HCT116 (cell line): ENCODE data around the gene EPC1. TPM values are rescaled to one million over a fixed set of nuclear protein-coding genes. Genes with fewer than 3 reads are reported as not detected.
A peak's percentile ranks its signal among the peaks of the same experiment; 100 is the strongest.

Experiments
- ATAC-seq: fragments of 200-7000 bp; cut with Tn5 transposase; 2 replicates; pipeline ENCODE4 v1.9.1; 2020; ENCODE audit warnings: mild to moderate bottlenecking, moderate library complexity
- BruUV-seq: library from RNA; stranded (reverse); fragments of 400-500 nt; replicated peaks from 2 replicates; lab custom pipeline; 2021; lab: Mats Ljungman, UMichigan
- CTCF ChIA-PET: fragments of 300-600 bp; sonication (Branson Sonifier 250); formaldehyde crosslinking; loops from one replicate; lab custom pipeline; 2021; ENCODE audit warnings: antibody characterized with exemption; lab: Charles Lee
- POLR2A ChIA-PET: fragments of 300-600, 350-600 bp; sonication (Branson Sonifier 250); formaldehyde crosslinking; loops from one replicate; lab custom pipeline; 2021; ENCODE audit warnings: antibody characterized with exemption; lab: Charles Lee
- RAD21 ChIA-PET, 2 experiments: fragments of 300-600 bp; sonication (Branson Sonifier 250); formaldehyde crosslinking; loops; one replicate each; lab custom pipeline; 2023; ENCODE audit warnings: low total read pairs in 2 of 2; ENCODE audit not compliant: uncharacterized antibody in 2 of 2, unreplicated experiment in 2 of 2, low non-redundant PET in 1 of 2; lab: Charles Lee
- DNase-seq: peaks from one replicate; pipeline ENCODE4 v3.0.0-alpha.2; 2010; ENCODE audit warnings: low read depth, low spot score
- H2AFZ ChIP-seq: fragments of 200-600 bp; shearing (Covaris generic), sonication (generic); 2 replicates; pipeline ENCODE4 v1.6.1; 2017; ENCODE audit warnings: low read depth, mixed run types, mixed read lengths, antibody characterized with exemption, low read length; ENCODE audit not compliant: poor library complexity, severe bottlenecking
- H3K27ac ChIP-seq: 2 replicates; pipeline ENCODE4 v1.5.1; 2012; ENCODE audit warnings: low read depth, low read length
- H3K27me3 ChIP-seq: fragments of 200-600 bp; sonication (generic); 2 replicates; pipeline ENCODE4 v1.6.1; 2016; ENCODE audit warnings: mixed run types, low read length, mixed read lengths; ENCODE audit not compliant: insufficient read depth
- H3K36me3 ChIP-seq, 2 experiments: fragments of 200-500 bp in 1 of 2; fragments of 200-600 bp in 1 of 2; sonication (Bioruptor generic) in 1 of 2; sonication (generic) in 1 of 2; 2 replicates each; pipeline versions ENCODE4 v1.5.1 to v1.6.1; 2014 to 2016; ENCODE audit warnings: low read length in 2 of 2, inconsistent platforms in 1 of 2, mixed read lengths in 1 of 2, mixed run types in 1 of 2; ENCODE audit not compliant: insufficient read depth in 2 of 2, control insufficient read depth in 1 of 2
- H3K4me1 ChIP-seq, 2 experiments: fragments of 200-600 bp in 1 of 2; sonication (generic) in 1 of 2; 2 replicates each; pipeline versions ENCODE4 v1.5.1 to v1.6.1; 2012 to 2017; ENCODE audit warnings: low read length in 2 of 2, inconsistent platforms in 1 of 2, mild to moderate bottlenecking in 1 of 2, mixed read lengths in 1 of 2, mixed run types in 1 of 2, moderate library complexity in 1 of 2; ENCODE audit not compliant: insufficient read depth in 2 of 2, control insufficient read depth in 1 of 2
- H3K4me2 ChIP-seq: fragments of 200-600 bp; sonication (generic); 2 replicates; pipeline ENCODE4 v1.6.1; 2017; ENCODE audit warnings: mixed run types, low read length, mixed read lengths
- H3K4me3 ChIP-seq, 2 experiments: fragments of 200-600 bp in 1 of 2; sonication (generic) in 1 of 2; replicated peaks in 1 of 2; 2 replicates each; pipeline ENCODE4 v1.5.1; 2011 to 2016; ENCODE audit warnings: low read length in 2 of 2, control low read depth in 1 of 2, low read depth in 1 of 2, mild to moderate bottlenecking in 1 of 2, mixed read lengths in 1 of 2, mixed run types in 1 of 2
- H3K79me2 ChIP-seq: fragments of 200-600 bp; sonication (generic); 2 replicates; pipeline ENCODE4 v1.6.1; 2017; ENCODE audit warnings: mild to moderate bottlenecking, mixed run types, low read length, moderate library complexity, mixed read lengths; ENCODE audit not compliant: insufficient read depth
- H3K9ac ChIP-seq: fragments of 200-600 bp; sonication (generic); 2 replicates; pipeline ENCODE4 v1.6.1; 2016; ENCODE audit warnings: low read length, mixed read lengths
- H3K9me2 ChIP-seq: fragments of 200-600 bp; sonication (generic), shearing (Covaris generic); 2 replicates; pipeline ENCODE4 v1.6.1; 2017; ENCODE audit warnings: mixed run types, mild to moderate bottlenecking, moderate library complexity; ENCODE audit not compliant: insufficient read depth
- H3K9me3 ChIP-seq, 2 experiments: fragments of 200-500 bp in 1 of 2; fragments of 200-600 bp in 1 of 2; sonication (Bioruptor generic) in 1 of 2; sonication (generic) in 1 of 2; 2 replicates each; pipeline ENCODE4 v1.6.1; 2014 to 2017; ENCODE audit warnings: low read length in 2 of 2, mixed read lengths in 2 of 2, inconsistent platforms in 1 of 2, low read depth in 1 of 2, mild to moderate bottlenecking in 1 of 2, mixed run types in 1 of 2, moderate library complexity in 1 of 2; ENCODE audit not compliant: control insufficient read depth in 1 of 2, insufficient read depth in 1 of 2
- H4K20me1 ChIP-seq: fragments of 200-600 bp; sonication (generic), shearing (Covaris generic); 2 replicates; pipeline ENCODE4 v1.6.1; 2017; ENCODE audit warnings: mixed run types, mild to moderate bottlenecking, moderate library complexity; ENCODE audit not compliant: insufficient read depth
- CBX3 ChIP-seq: IDR thresholded peaks from 2 replicates; pipeline ENCODE4 v1.6.1; 2012; ENCODE audit warnings: low read depth
- CEBPB ChIP-seq: IDR thresholded peaks from 2 replicates; pipeline ENCODE4 v1.6.1; 2012; ENCODE audit warnings: low read depth
- ELF1 ChIP-seq: IDR thresholded peaks from 2 replicates; pipeline ENCODE4 v1.6.1; 2012; ENCODE audit warnings: low read depth, borderline replicate concordance
- FOSL1 ChIP-seq: IDR thresholded peaks from 2 replicates; pipeline ENCODE4 v1.6.1; 2012; ENCODE audit warnings: low read depth
- JUND ChIP-seq: IDR thresholded peaks from 2 replicates; pipeline ENCODE4 v1.6.1; 2012
- POLR2AphosphoS5 ChIP-seq: IDR thresholded peaks from 2 replicates; pipeline ENCODE4 v1.6.1; 2011; ENCODE audit warnings: mild to moderate bottlenecking, low read depth, low read length, moderate library complexity
- RAD21 ChIP-seq: IDR thresholded peaks from 2 replicates; pipeline ENCODE4 v1.6.1; 2012; ENCODE audit warnings: low read depth, mild to moderate bottlenecking
- TCF7L2 ChIP-seq: IDR thresholded peaks from 2 replicates; pipeline ENCODE4 v1.7.0; 2011; ENCODE audit warnings: borderline replicate concordance, inconsistent platforms; ENCODE audit not compliant: insufficient read depth, insufficient read length; ENCODE audit errors: extremely low read depth
- intact Hi-C: fragments of 100-400 bp; cut with micrococcal nuclease; formaldehyde crosslinking; loops from 2 replicates; pipeline ENCODE4 v1.10.0; 2022
- total RNA-seq: library from RNA; stranded (reverse); gene quantifications from one replicate; pipeline ENCODE4 v1.2.1, GENCODE V29; 2021; ENCODE audit not compliant: unreplicated experiment
- TF ChIP-seq, protein P1 (sequence below): IDR thresholded peaks from 2 replicates; pipeline ENCODE4 v1.6.1; 2012
- TF ChIP-seq, protein P2 (sequence below): IDR thresholded peaks from 2 replicates; pipeline ENCODE4 v1.6.1; 2011; ENCODE audit warnings: mild to moderate bottlenecking, low read length, moderate library complexity; ENCODE audit not compliant: insufficient replicate concordance; ENCODE audit errors: extremely low read depth
- TF ChIP-seq, protein P3 (sequence below): IDR thresholded peaks from 2 replicates; pipeline ENCODE4 v1.6.1; 2012

EPC1 gene
- total RNA-seq, 1 experiment from 2014 or later, result 20.1 TPM

DNA sequence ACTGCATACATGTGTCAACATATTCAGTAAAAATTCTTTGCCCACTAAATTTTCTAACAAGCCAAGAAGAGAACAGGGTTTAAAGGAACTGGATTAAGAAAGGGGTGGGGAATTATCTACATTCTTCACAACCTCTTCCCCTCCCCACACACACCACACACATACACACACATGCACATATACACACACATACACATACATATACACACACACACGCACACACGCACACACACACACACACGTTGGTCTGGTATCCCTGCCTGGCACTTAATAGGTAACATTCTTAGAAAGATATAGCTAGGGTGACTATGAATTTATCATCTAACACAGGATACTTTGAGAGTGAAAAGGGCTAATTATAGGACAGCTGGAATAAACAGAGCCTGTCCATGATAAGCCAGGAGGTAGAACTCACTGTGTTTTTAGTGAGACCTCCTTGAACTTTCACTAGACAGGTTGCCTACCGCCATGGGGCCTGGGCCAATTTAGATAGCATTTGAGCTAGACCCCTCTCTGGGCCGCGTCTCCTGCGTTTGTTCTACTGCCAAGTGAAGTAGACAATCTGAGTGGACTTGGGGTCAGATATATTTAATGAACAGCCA lies 33.1 kb upstream of the EPC1 start:
- ATAC-seq, result no peak

More for the DNA sequence above, 33.1 kb upstream of the EPC1 start:
- Histone ChIP-seq H3K4me2 (peak overlapping the region; percentile 95), H3K4me1 (peaks cover 22 to 42% of the 10 kb centered on the region in 2 experiments; a peak in 3 of 4 replicates), H3K9me2 (no peaks in the 10 kb centered on the region), H3K4me3 (no peak overlapping the region), H3K27me3 (no peaks in the 10 kb centered on the region), H3K9me3 (no peaks in the 10 kb centered on the region), H2AFZ (peak overlapping the region; percentile 88), H4K20me1 (no peaks in the 10 kb centered on the region), H3K9ac (no peak overlapping the region), H3K27ac (peak overlapping the region; percentile 62; the same call in 1 of the 2 replicates), H3K36me3 (no peaks in the 10 kb centered on the region), H3K79me2 (peaks cover 12% of the 10 kb centered on the region; the same call in 1 of the 2 replicates)
- CTCF ChIA-PET, result no interaction called here
- no peak for DNase-seq
- BruUV-seq, result no TSS peak
- TF ChIP-seq CEBPB, result no peak
- TF ChIP-seq RAD21, result no peak
- TF ChIP-seq POLR2AphosphoS5, result no peak
- no peak for TF ChIP-seq TCF7L2
- peak; percentile 3; the same call in 1 of the 2 replicates for TF ChIP-seq FOSL1
- TF ChIP-seq JUND, result peak; percentile 6; the same call in 1 of the 2 replicates
- TF ChIP-seq, protein P1, sequence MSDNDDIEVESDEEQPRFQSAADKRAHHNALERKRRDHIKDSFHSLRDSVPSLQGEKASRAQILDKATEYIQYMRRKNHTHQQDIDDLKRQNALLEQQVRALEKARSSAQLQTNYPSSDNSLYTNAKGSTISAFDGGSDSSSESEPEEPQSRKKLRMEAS, result no peak
- TF ChIP-seq, protein P2, sequence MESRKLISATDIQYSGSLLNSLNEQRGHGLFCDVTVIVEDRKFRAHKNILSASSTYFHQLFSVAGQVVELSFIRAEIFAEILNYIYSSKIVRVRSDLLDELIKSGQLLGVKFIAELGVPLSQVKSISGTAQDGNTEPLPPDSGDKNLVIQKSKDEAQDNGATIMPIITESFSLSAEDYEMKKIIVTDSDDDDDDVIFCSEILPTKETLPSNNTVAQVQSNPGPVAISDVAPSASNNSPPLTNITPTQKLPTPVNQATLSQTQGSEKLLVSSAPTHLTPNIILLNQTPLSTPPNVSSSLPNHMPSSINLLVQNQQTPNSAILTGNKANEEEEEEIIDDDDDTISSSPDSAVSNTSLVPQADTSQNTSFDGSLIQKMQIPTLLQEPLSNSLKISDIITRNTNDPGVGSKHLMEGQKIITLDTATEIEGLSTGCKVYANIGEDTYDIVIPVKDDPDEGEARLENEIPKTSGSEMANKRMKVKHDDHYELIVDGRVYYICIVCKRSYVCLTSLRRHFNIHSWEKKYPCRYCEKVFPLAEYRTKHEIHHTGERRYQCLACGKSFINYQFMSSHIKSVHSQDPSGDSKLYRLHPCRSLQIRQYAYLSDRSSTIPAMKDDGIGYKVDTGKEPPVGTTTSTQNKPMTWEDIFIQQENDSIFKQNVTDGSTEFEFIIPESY, result no peak
- TF ChIP-seq ELF1, result no peak
- no peak for TF ChIP-seq CBX3
- TF ChIP-seq, protein P3, sequence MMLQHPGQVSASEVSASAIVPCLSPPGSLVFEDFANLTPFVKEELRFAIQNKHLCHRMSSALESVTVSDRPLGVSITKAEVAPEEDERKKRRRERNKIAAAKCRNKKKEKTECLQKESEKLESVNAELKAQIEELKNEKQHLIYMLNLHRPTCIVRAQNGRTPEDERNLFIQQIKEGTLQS, result no peak
- RAD21 ChIA-PET, result no interaction called here
- POLR2A ChIA-PET, result no interaction called here
- intact Hi-C loops, result loop anchor here (5.0 to 10.0 kb wide), 2 partner anchors 67 to 755 kb away; partner anchors contain the start of gene CCDC7
